ENCODE data around the gene ATG7. TPM values are rescaled to one million over a fixed set of nuclear protein-coding genes. Genes with fewer than 3 reads are reported as not detected.

Gene ATG7
- total RNA-seq, 1 donor from 2014 or later = 48.5 TPM

- Histone ChIP-seq H3K4me1 (peaks cover 0 to 3% of the 10 kb centered on the region in 2 donors), H3K27ac (peak overlapping the region in 1 of 2 donors; percentile 15), H3K27me3 (no peaks in the 10 kb centered on the region), H3K9me3 (no peaks in the 10 kb centered on the region), H3K4me3 (no peak overlapping the region), H3K36me3 (no peaks in the 10 kb centered on the region)
- peak in 1 of 2 donors; percentile 24 for DNase-seq (ENCODE audit: low spot score in 2 of 2)
- TF ChIP-seq CTCF (IDR thresholded peaks at IDR 0.05) = no peak
- intact Hi-C loops (cut with DNase I) = no loop called here
Observed at GRCh38 chr3:11245827-11246662, 26.2 kb upstream of the ATG7 start.

- Histone ChIP-seq H3K4me3 (no peak overlapping the region), H3K36me3 (no peaks in the 10 kb centered on the region), H3K27ac (no peak overlapping the region), H3K4me1 (peaks cover 0 to 3% of the 10 kb centered on the region in 2 donors), H3K27me3 (no peaks in the 10 kb centered on the region), H3K9me3 (no peaks in the 10 kb centered on the region)
- intact Hi-C loops (cut with DNase I) = no loop called here
- DNase-seq (ENCODE audit: low spot score in 2 of 2) = peak in 1 of 2 donors; percentile 45
- TF ChIP-seq CTCF (IDR thresholded peaks at IDR 0.05) = no peak
Observed at GRCh38 chr3:11246663-11246970, 25.6 kb upstream of the ATG7 start.

- Histone ChIP-seq H3K4me3 (no peak overlapping the region), H3K9me3 (no peaks in the 10 kb centered on the region), H3K4me1 (peaks cover 0 to 3% of the 10 kb centered on the region in 2 donors), H3K27me3 (no peaks in the 10 kb centered on the region), H3K27ac (no peak overlapping the region), H3K36me3 (no peaks in the 10 kb centered on the region)
- TF ChIP-seq CTCF (IDR thresholded peaks at IDR 0.05) = no peak
- DNase-seq (ENCODE audit: low spot score in 2 of 2) = no peak
- intact Hi-C loops (cut with DNase I) = no loop called here
Observed at GRCh38 chr3:11247362-11247761, 24.8 kb upstream of the ATG7 start.

GRCh38 chr3:11248596-11248995 is 23.6 kb upstream of the ATG7 start:
- no peaks in the 10 kb centered on the region for H3K9me3 ChIP-seq
- no peak for TF ChIP-seq CTCF (IDR thresholded peaks at IDR 0.05)
- DNase-seq (ENCODE audit: low spot score in 2 of 2) = peak in 1 of 2 donors; percentile 15
- H3K4me3 ChIP-seq = no peak overlapping the region
- intact Hi-C loops (cut with DNase I) = no loop called here
- H3K36me3 ChIP-seq = no peaks in the 10 kb centered on the region
- no peak overlapping the region for H3K27ac ChIP-seq
- H3K27me3 ChIP-seq = no peaks in the 10 kb centered on the region
- peaks cover 0 to 3% of the 10 kb centered on the region in 2 donors for H3K4me1 ChIP-seq

GRCh38 chr3:11250902-11251806 is 21.0 kb upstream of the ATG7 start:
- Histone ChIP-seq H3K27me3 (no peaks in the 10 kb centered on the region), H3K4me1 (no peaks in the 10 kb centered on the region), H3K27ac (peak overlapping the region in 1 of 2 donors; percentile 4), H3K4me3 (no peak overlapping the region), H3K36me3 (peaks cover 2 to 7% of the 10 kb centered on the region in 2 donors), H3K9me3 (no peaks in the 10 kb centered on the region)
- TF ChIP-seq CTCF (IDR thresholded peaks at IDR 0.05) = no peak
- intact Hi-C loops (cut with DNase I) = no loop called here
- peak in 1 of 2 donors; percentile 39 for DNase-seq (ENCODE audit: low spot score in 2 of 2)

Data from ascending aorta (tissue), 2 donors.